RCC 7860 (cell line): ENCODE measurements around the gene MEAK7.

ENCODE experiments used
- DNase-seq: peaks from one replicate; pipeline ENCODE4 v3.0.0-alpha.2; 2015; ENCODE audit warnings: low spot score
- FAIRE-seq: peaks from 2 replicates; lab custom pipeline; 2012; peaks lifted over from hg19 to GRCh38; lab: Jason Lieb, UNC

The MEAK7 gene

DNA sequence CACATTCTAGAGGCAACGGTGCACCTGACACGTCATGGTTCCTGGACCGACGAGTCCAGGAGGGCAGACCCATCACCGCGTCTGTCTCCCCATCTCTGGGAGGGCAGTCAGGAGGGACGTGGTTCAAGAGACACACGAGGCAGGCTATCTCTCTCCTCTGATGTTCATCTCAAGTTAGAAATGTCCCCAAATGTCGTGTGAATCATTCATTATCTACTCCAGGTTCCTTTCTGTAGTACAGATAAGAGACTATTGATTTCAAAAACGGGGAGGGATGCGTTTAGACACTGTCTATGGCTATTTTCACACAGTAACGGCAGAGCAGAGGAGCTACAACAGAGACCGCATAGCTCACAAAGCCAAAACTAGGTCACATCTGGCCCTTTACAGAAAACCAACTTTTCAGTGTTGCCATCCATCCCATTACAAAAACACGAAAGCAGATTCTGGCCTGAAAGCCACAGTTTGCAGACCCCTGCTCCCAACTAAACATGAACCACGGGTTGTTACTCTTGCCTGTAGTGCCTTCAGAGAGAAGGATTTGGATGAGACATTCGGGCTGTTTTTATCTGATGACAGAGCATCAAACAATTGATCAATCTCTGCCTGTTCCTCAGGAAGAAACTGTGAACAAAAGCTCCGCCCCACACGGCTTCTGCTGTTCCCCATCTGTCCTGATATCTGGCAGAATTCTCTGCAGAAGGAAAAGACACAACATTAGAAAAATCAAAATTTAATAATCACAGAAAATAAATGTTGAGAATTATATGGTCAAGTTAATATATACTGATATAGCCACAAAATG is 6.8 kb downstream of the MEAK7 start:
- FAIRE-seq (no peak), DNase-seq (no peak)

DNA sequence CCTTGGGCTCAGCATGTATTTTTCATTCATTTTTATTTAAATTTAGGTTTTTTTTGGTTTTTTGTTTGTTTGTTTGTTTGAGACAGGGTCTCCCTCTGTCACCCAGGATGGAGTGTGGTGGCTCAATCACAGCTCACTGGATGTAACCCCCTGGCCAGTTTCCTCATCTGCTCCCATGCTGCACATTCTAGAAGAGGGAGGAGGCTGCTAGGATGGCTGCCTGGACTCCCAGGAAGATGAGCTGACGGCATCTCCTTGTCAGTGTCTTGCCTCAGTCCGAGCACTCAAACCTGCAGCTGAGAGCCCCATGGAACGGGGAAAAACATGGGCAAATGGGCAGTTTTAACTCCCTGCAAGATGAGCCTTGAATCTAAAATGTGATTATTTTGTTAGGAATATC is 7.5 kb downstream of the MEAK7 start:
- DNase-seq (no peak), FAIRE-seq (no peak)

DNA sequence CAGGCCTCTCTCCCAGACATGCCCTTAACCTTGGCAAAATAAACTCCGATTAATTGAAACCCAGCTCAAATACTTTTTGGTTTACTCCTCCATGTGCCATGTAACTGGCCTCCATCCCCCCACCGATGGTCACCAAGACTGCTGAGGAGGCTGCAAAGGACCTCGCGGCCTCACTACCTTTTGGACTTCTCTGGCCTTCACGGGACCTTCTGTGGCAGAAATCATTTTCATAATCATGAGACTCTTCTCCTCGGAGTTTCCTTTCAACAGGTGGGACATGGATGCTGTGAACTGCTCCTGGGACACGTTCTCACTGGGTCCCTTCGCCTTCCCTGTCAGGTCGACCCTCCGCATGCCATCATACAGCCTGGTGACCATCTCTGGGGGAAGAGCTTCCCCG is 9.0 kb downstream of the MEAK7 start:
- no peak for DNase-seq
- FAIRE-seq: no peak

DNA sequence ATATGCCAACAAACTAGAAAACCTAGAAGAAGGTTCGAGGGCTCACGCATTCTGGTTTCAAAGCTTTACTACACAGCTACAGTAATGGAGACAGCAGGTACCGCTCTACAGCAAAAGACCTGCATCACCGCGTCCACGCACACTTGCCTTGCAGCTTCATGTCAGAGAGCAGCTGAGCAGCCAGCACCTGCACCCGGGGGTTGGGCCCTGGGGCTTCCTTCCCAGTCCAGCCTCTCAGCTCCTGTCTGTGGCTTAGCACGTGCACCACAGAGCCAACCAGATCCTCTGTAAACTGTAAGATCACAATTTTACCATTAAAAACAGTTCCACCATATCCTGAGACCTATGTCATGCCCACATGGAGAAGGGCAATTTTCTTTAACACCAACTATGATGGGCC is 15.3 kb downstream of the MEAK7 start:
- FAIRE-seq (no peak), DNase-seq (no peak)

DNA sequence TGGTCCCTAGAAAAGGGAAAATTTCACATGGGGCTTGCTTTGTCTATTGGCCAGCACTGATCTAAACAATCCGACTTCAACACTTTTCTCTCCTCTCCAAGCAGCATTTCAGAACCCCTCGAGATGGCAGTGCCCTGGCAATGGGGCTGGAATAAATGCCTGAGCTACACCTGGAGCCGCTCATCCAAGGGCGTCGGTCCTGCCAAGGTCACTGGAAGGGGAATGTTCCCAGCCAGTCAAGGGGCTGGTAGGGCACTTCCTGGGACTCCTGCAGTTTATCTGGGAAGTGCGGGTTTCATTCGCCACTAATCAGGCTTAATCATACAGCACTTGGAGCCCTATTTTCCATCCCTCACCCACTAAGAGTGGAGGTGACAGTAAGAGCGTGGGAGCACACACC is 17.1 kb downstream of the MEAK7 start:
- DNase-seq (no peak), FAIRE-seq (no peak)

DNA sequence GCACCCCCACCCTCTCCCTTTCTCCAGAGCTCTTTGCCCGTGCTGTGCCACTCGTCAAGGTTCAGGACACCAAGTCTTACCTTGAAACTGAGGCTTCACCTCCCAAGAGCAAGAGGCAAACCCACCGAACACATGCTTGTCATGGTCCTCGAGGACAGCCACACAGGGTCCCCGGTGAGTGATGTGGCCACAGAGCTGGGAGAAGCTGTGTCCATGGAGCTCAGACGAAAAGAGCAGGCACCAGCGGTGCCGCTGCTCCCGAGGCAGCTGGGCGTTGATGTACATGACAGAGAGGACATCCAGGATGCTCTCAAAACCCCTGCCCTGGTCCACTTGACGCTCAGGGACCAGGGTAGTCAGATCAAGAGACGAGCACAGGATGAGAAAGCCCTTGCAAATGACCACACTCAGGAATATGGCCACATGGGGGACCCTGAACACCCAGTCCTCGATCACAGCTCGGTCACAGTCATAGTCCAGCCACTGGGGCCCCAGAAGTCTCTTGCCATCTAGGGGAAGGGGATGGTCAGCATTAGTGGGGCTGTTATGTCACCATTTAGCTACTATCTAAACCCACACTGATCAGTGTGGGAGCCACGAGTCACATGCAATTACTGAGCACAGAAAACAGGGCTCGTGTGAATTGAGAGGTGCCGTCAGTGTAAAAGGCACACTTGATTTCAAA is 17.8 kb downstream of the MEAK7 start:
- FAIRE-seq (no peak), DNase-seq (no peak)

DNA sequence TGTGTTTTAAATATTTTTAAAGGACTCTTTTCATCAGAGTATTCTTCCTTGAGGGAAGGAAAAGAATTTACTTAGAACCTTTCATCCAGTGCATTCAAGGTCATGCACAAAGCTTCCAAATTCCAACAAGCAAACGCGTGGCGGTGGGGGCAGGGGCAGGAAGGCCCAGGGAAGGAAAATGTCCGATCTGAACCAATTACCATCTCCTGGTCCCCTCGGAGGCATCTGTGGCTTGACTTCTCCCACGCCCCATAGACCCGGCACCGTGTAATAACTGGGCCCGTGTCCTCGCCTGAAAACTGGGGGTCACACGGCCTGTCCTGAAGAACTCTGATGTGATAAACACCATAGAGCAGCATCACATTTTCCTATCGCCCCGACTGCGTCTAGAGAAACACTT is 18.3 kb downstream of the MEAK7 start:
- FAIRE-seq (no peak), DNase-seq (no peak)

DNA sequence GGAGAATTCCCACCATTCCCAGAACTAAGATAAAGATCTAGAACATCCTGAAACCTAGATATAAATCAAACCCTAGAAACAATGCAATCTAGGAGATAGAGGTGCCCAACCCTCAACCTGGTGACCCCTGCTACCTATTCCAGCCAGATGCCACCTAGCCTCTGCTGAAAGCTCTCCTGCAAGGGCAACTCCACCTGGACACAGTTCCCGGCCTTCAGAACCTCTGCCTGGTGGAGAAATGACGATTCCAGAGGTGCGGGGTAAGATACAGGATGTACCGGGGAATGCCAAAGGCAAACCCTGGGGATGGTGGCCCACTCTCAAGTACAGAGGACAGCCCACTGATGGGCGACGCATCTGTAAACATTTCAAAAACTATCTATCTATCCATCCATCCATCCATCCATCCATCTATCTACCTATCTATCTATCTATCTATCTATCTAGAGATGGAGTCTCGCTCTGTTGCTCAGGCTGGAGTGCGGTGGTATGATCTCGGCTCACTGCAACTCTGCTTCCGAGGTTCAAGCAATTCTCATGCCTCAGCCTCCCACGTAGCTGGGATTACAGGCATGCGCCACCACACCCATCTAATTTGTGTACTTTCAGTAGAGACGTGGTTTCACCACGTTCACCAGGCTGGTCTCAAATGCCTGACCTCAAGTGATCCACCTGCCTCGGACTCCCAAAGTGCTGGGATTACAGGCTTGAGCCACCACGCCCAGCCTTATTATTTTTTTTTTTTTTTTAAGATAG is 19.0 kb downstream of the MEAK7 start:
- no peak for DNase-seq

DNA sequence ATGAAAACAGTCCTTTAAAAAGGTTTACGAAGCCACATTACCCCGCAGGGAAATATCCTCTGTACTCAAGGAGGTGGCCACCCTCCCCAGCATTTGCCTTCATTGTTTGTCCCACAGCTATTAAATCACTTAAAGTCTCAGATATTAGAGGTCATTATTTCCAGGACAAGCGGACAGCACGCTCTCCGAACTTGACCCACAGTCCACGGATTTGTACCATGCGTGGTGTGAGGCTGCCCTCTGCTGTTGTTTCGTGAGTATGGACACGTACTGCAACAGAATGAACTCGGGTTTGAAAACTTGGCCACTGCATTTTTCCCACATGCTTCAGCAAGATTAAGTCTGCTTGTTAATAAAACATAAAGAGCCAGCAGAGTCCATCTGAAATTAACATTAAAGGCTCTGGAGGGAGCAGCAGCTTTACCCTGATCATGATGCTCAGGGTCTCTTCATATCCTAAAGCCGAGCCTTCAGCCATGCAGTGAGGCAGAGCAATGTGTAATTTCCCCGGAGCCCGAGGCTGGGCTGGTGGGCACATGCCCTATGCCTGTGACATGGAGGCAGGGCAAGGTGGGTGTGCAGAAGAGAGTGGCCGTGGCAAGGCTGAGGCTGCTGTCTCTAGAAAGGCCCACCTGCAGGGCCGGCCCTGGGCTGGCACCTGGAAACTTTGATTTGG is 19.7 kb downstream of the MEAK7 start:
- DNase-seq (no peak), FAIRE-seq (no peak)

More for the DNA sequence above, 19.0 kb downstream of the MEAK7 start:
- no peak for FAIRE-seq

DNA sequence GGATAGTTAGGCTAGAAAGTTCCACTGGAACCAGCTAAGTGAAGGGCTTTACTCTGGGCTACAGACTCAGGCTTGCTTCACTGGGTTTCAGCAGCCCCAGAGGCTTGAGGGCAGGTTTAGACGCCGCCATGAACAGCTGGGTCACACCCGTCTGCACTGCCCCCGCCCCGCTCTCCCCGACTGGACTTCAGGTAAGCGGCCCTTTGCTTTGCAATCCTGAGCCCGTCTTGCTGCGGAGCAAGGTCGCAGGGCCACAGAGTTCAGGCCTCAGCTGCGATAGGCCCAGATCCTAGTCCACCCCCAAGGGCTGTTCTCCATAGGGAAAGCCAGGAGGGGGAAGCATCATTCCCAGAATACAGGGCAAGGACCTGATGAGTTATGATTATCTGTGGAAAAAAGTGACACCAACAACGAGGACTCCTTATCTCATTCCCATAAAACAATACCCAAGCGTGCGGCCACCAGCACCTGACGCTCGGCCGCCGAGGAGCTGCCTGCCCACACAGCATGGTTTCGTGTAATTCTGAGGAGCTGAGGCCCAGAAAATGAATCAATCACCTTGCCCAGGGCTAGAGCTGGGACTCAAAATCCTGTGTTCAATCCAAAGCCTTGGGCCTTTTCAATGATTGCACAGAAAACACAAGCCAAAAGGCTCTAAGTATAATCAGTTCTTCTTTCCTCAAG is 20.4 kb downstream of the MEAK7 start:
- FAIRE-seq: no peak
- no peak for DNase-seq

DNA sequence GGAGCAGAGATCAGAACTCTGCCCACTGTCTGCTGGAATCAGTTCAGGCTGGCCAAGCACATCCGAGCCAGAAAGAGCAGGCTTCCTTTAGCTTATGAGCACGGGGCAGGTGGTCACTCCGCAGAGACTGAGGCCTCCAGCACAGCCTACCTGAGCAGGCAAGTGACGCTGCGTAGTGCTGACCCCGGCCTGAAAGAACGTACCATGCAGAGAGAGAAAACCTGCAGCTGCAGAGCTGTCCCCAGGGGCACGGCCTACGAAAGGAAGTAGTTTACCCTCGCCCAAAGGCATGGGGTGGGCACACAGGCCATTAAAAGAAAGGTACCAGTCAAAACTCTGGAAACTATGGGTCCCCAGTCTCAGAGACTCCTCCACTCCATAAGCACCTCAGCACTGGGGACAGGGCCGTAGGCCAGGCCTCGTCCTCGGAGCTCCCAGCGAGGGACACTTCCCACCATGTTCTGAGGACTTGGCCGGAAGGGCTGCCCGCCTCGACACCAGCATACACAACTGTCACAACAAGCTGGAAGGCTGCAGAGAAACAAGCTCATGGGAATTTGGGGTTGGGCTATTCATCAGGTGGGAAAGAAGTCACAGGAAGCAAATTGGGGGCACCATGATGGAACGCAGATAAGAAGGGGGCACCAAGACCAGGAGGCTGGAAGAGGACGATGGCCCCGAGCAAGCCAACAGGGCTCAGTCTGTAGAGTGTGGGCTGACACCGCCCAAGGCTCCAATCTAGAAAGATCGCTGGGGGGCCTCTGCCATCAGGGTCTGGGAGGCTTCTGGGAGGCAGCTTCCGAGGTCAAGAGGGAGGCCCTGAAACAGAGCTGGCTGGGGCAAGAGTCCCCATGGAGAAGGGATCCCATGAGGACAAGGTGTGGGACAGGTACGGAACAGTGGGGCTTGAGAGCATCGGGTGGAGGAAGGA is 21.2 kb downstream of the MEAK7 start:
- FAIRE-seq (no peak), DNase-seq (no peak)

DNA sequence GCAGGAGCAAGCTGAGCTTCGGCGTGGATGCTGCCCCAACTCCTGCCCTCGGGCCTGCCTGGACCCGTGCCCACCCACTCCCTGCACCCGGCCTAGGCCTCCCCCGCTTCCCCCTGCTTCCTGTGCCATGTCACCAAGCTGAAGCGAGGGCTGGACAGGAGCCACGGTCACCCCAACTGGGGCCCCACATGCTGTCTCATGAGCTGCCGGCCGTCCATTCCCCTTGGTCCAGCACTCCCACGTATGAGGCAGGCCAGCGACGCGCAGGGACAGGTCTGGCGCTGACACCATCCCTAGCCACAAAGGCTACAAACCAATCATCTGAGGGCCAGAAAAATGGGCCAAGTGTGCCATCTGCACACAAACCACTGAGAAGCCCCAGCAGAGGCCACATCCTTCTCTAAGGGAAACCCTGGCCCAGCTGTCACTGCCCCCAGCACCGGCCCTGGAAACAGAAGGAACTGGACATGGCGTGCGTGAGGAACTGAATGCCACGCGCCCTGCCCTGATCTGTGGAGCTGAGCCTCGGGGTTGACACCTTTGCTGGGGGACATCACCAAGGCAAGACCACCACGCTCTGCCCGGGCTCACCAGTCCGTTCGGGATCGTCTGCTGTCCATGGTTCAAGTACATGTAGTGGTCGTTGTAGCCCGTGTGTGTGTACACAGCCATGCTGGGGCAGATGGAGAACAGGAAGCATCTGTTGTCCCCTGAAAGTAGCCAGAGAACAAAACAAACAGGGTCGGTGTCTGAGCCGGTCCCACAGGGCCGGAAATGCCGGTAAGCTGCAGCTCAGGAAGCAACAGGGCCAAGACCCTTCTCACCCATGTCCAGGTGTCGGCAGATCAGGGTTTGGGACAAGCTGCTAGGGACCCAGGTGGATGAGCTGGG is 22.2 kb downstream of the MEAK7 start:
- DNase-seq: no peak
- FAIRE-seq: no peak

DNA sequence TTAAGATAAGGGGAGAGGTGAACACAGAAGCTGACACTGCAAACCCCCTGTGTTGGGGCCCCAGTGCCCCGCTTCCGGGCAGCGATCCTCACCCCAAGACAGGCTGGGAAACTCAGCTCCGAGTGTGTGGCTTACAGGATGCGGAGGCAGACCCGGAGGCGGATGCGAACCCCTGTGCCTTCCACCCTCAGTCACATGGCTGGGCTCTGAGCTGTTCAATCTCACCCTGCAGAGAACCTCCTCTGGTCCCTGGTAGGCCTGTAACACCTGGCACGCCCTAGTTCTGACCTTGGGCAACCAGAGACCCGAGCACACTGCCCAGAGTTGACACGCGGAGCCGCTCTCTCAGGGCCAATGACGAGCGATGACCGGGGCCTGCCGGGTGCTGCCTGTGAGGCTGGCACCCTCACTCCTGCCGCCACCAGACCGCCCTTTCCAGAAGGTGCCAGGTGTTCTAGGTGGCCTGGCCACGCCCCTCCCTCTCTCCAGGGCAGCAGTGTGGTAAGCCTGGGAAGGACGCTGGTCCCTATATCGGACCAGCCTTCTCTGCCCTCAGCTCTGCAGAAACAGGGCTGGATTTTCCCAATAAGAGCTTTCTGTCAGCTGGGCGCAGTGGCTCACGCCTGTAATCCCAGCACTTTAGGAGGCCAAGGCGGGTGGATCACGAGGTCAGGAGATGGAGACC is 23.3 kb downstream of the MEAK7 start:
- DNase-seq (no peak), FAIRE-seq (no peak)

DNA sequence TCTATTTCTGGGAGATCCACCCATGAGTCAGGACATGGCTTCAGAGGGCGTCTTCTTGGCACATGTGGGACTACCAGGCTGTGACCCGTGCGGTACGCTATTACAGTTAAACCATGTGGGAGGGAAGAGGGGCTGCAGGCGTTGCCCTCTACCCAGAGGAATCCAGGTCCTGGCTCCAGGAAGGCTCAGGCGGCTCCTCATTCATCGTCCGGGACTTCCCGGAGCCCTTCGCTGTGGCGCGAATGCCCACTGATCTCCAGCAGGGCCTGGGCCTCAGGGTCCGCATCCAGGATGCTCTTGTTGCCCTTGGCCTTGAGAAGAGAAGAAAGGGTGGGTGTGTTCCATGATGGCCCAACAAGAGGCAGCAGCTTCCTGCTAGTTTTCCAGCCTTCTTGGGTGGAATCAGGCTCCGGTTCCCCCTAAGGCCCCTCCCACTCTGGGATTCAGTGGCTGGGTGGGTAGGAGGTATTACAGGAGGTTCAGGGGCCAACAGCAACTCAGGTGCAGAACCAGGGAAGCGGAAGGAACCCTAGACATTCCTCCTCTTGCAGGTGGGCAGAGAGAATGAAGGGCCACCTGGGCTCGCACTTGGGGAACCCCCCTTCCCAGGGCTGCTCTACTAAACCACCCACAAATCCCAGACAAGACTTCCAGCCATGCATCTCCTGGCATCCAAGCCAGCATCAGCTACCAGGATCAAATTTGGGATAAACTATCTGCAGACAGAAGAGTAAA is 24.6 kb downstream of the MEAK7 start:
- no peak for FAIRE-seq
- DNase-seq: no peak

DNA sequence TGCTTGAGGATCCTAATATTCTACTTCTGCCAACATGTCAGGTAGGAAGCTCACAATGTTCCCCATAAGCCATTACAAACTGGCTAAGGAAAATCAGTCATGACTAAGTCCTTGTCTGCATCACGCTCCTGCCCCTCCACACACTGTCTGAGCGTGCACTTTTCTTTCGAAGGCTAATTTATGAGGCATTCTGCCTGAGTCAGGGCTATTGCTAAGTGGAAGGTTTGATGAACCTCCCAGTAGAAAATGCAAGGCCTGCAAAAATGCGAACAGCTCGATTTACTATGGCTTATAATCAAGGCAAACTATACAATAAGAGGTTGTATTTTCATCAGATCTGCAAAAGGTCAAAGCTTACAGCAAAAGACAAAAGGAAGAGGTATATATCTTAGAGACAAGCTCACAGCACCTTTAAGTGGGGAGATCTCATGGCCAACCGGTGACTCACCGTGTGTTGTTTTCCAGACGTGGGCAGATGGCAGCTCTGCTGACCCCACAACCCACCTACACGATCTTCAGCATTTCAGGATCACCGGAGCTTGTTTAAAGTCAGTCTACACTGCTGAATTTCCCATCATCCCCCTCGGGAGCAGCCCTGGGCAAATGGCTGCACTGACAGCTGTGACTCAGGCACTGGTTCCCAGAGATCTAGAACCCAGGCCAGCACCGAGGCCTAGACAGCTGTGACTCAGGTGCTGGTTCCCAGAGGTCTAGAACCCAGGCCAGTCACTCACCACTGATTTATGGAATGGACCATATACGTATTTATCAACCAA is 26.1 kb downstream of the MEAK7 start:
- FAIRE-seq: peak; percentile 66
- DNase-seq: peak; percentile 78

DNA sequence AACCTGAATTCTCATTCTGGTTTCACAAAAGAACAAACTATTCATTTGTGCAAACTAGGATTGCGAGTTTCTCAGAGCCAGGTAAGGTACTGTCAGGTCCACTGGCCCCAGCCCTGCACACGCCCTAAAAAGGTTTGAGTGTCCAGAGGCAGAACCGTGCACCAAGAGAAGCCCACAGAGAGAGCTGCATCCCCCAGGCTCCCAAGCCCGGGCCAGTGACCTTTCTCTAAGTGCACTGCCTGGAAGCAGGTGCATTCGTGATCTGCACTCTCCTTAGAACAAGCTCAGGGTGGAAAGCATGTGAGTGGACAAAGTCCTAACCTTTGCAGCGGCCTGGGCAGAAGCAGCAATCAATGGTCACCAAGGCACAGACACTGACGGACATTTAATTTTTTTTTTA is 26.8 kb downstream of the MEAK7 start:
- FAIRE-seq (no peak), DNase-seq (no peak)

DNA sequence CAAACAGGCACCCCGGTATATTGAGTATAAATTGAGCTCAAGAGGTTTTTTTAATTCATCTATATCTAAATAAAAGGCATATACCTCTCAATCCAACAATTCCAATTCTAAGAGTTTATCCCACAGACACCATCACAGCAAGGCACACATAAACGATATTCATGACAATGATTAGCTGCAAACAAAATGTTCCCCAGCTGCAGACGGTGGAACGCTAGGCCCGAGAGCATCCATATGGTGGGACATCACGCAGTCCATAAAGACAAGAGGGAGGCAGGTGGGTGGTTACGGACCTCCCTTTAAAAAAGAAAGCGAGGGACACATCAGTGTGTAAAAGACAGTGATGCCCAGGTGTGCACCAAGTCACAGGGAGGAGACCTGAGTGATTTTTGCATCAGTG is 28.1 kb downstream of the MEAK7 start:
- DNase-seq (no peak), FAIRE-seq (no peak)
